H9 (cell line): Measurements from ENCODE around the gene TTC39B. TPM values are rescaled to one million over a fixed set of nuclear protein-coding genes. Genes with fewer than 3 reads are reported as not detected.

ENCODE experiments used
- DNase-seq: peaks from one replicate; pipeline ENCODE4 v3.0.0-alpha.2; 2017
- H2AFZ ChIP-seq: one replicate; pipeline ENCODE4 v1.6.1; 2013; ENCODE audit warnings: mild to moderate bottlenecking, low read length, control low read depth, moderate library complexity
- H2AK5ac ChIP-seq: 2 replicates; pipeline ENCODE4 v1.6.1; 2013; ENCODE audit warnings: low read length, control low read depth, mixed read lengths; ENCODE audit not compliant: insufficient read length
- H2BK120ac ChIP-seq: one replicate; pipeline ENCODE4 v1.6.1; 2013; ENCODE audit warnings: low read depth, mild to moderate bottlenecking, low read length, control low read depth, inconsistent platforms; ENCODE audit not compliant: poor library complexity, severe bottlenecking
- H2BK12ac ChIP-seq: 2 replicates; pipeline ENCODE4 v1.6.1; 2013; ENCODE audit warnings: low read length, control low read depth, mixed read lengths, low read depth; ENCODE audit not compliant: insufficient read length
- H2BK15ac ChIP-seq: 2 replicates; pipeline ENCODE4 v1.6.1; 2013; ENCODE audit warnings: low read depth, low read length, control low read depth
- H2BK20ac ChIP-seq: one replicate; pipeline ENCODE4 v1.6.1; 2013; ENCODE audit warnings: low read depth, mild to moderate bottlenecking, low read length, control low read depth, inconsistent platforms; ENCODE audit not compliant: poor library complexity, severe bottlenecking
- H2BK5ac ChIP-seq: 2 replicates; pipeline ENCODE4 v1.6.1; 2013; ENCODE audit warnings: low read length, control low read depth, mixed read lengths; ENCODE audit not compliant: insufficient read length
- H3K14ac ChIP-seq: 2 replicates; pipeline ENCODE4 v1.6.1; 2013; ENCODE audit warnings: low read length, control low read depth; ENCODE audit not compliant: insufficient read depth
- H3K18ac ChIP-seq: 2 replicates; pipeline ENCODE4 v1.6.1; 2013; ENCODE audit warnings: low read depth, mild to moderate bottlenecking, mixed read lengths, low read length, control low read depth; ENCODE audit not compliant: insufficient read length
- H3K23ac ChIP-seq: 2 replicates; pipeline ENCODE4 v1.6.1; 2013; ENCODE audit warnings: low read length, control low read depth, mixed read lengths, low read depth; ENCODE audit not compliant: insufficient read length
- H3K23me2 ChIP-seq: 2 replicates; pipeline ENCODE4 v1.6.1; 2013; ENCODE audit warnings: low read depth, mild to moderate bottlenecking, mixed read lengths, low read length, control low read depth; ENCODE audit not compliant: insufficient read length, poor library complexity, severe bottlenecking
- H3K27ac ChIP-seq: 2 replicates; pipeline ENCODE4 v1.5.1; 2013; ENCODE audit warnings: low read length, control low read depth, mixed read lengths, low read depth; ENCODE audit not compliant: insufficient read length
- H3K27me3 ChIP-seq: 2 replicates; pipeline ENCODE4 v1.6.1; 2013; ENCODE audit warnings: low read length, control low read depth, inconsistent platforms; ENCODE audit not compliant: insufficient read depth
- H3K4ac ChIP-seq: 2 replicates; pipeline ENCODE4 v1.6.1; 2013; ENCODE audit warnings: low read depth, mild to moderate bottlenecking, control low read depth, inconsistent platforms, low read length, moderate library complexity
- H3K4me1 ChIP-seq: 2 replicates; pipeline ENCODE4 v1.6.1; 2013; ENCODE audit warnings: low read length, control low read depth, inconsistent platforms; ENCODE audit not compliant: insufficient read depth
- H3K4me2 ChIP-seq: 2 replicates; pipeline ENCODE4 v1.6.1; 2013; ENCODE audit warnings: low read length, control low read depth, mixed read lengths; ENCODE audit not compliant: insufficient read length, insufficient read depth
- H3K56ac ChIP-seq: 2 replicates; pipeline ENCODE4 v1.6.1; 2013; ENCODE audit warnings: low read depth, mild to moderate bottlenecking, mixed read lengths, low read length, control low read depth; ENCODE audit not compliant: insufficient read length
- H3K79me1 ChIP-seq: 2 replicates; pipeline ENCODE4 v1.6.1; 2013; ENCODE audit warnings: low read depth, mild to moderate bottlenecking, moderate library complexity, low read length, control low read depth, inconsistent platforms; ENCODE audit not compliant: insufficient read depth, poor library complexity, severe bottlenecking
- H3K79me2 ChIP-seq: 2 replicates; pipeline ENCODE4 v1.6.1; 2013; ENCODE audit warnings: low read length, control low read depth, inconsistent platforms; ENCODE audit not compliant: insufficient read depth
- H3K9ac ChIP-seq: 2 replicates; pipeline ENCODE4 v1.6.1; 2013; ENCODE audit warnings: low read length, control low read depth, mixed read lengths; ENCODE audit not compliant: insufficient read length; ENCODE audit errors: extremely low read depth
- H3K9me3 ChIP-seq: one replicate; pipeline ENCODE4 v1.6.1; 2013; ENCODE audit warnings: low read depth, low read length, inconsistent platforms; ENCODE audit not compliant: control insufficient read depth
- H3T11ph ChIP-seq: one replicate; pipeline ENCODE4 v1.6.1; 2013; ENCODE audit warnings: mild to moderate bottlenecking, low read length, control low read depth, inconsistent platforms
- H4K20me1 ChIP-seq: one replicate; pipeline ENCODE4 v1.6.1; 2013; ENCODE audit not compliant: control insufficient read depth, insufficient read length, insufficient read depth
- H4K5ac ChIP-seq: 2 replicates; pipeline ENCODE4 v1.6.1; 2013; ENCODE audit warnings: low read depth, mild to moderate bottlenecking, mixed read lengths, low read length, control low read depth; ENCODE audit not compliant: insufficient read length
- H4K8ac ChIP-seq: replicated peaks from 2 replicates; pipeline ENCODE4 v1.6.1; 2013; ENCODE audit warnings: low read length, control low read depth, mixed read lengths, low read depth; ENCODE audit not compliant: insufficient read length
- H4K91ac ChIP-seq: 2 replicates; pipeline ENCODE4 v1.6.1; 2013; ENCODE audit warnings: low read depth, mild to moderate bottlenecking, moderate library complexity, mixed read lengths, low read length, control low read depth; ENCODE audit not compliant: insufficient read length
- H3K27ac Mint-ChIP-seq, 3 experiments: 2 replicates in 2 of 3; 3 replicates in 1 of 3; pipeline ENCODE4 v1.8.0; 2020 to 2021; ENCODE audit warnings: mixed read lengths in 3 of 3, mild to moderate bottlenecking in 1 of 3, moderate library complexity in 1 of 3
- H3K27me3 Mint-ChIP-seq: 2 replicates; pipeline ENCODE4 v1.8.0; 2021; ENCODE audit warnings: low read depth, mild to moderate bottlenecking, moderate library complexity, mixed read lengths
- H3K36me3 Mint-ChIP-seq, 3 experiments: 2 replicates in 2 of 3; 3 replicates in 1 of 3; pipeline ENCODE4 v1.8.0; 2020 to 2021; ENCODE audit warnings: low read depth in 3 of 3, mixed read lengths in 3 of 3; ENCODE audit not compliant: insufficient read depth in 1 of 3
- H3K4me1 Mint-ChIP-seq, 2 experiments: 2 replicates each; pipeline ENCODE4 v1.8.0; 2020; ENCODE audit warnings: mixed read lengths in 2 of 2
- H3K4me3 Mint-ChIP-seq, 2 experiments: 2 replicates in 1 of 2; 3 replicates in 1 of 2; pipeline ENCODE4 v1.8.0; 2020 to 2021; ENCODE audit warnings: mild to moderate bottlenecking in 2 of 2, mixed read lengths in 2 of 2, moderate library complexity in 1 of 2
- H3K9me3 Mint-ChIP-seq, 2 experiments: 2 replicates in 1 of 2; 3 replicates in 1 of 2; pipeline ENCODE4 v1.8.0; 2020; ENCODE audit warnings: mild to moderate bottlenecking in 2 of 2, mixed read lengths in 2 of 2, moderate library complexity in 1 of 2
- CTCF ChIP-seq: fragments of 200-600 bp; sonication (generic); conservative IDR thresholded peaks from 3 replicates; pipeline ENCODE4 v1.8.0; 2021; ENCODE audit warnings: antibody characterized with exemption, mild to moderate bottlenecking
- WGBS: extraction: QIAGEN DNeasy Blood & Tissue Kit; methylation state at CpG from one replicate; pipeline ENCODE4 v1.1.7; 2013; ENCODE audit warnings: missing lambda C conversion rate, low lambda C conversion rate, mixed read lengths; ENCODE audit not compliant: insufficient read length; ENCODE audit errors: extremely low coverage; 5-methylcytosine and 5-hydroxymethylcytosine counted together
- total RNA-seq: library from RNA; stranded (reverse); gene quantifications from 2 replicates; pipeline ENCODE4 v1.2.1, GENCODE V29; 2021

Gene TTC39B
- total RNA-seq, 1 experiment from 2014 or later = 8.2 TPM

GRCh38 chr9:15182730-15183129 is 124.3 kb downstream of the TTC39B start:
- H3K4me1 ChIP-seq = no peaks in the 10 kb centered on the region
- no peak overlapping the region for H3K18ac ChIP-seq
- H2BK120ac ChIP-seq = no peak overlapping the region
- no peak overlapping the region for H2AFZ ChIP-seq
- no peak overlapping the region for H3K9ac ChIP-seq
- H2BK5ac ChIP-seq = no peak overlapping the region
- no peaks in the 10 kb centered on the region for H3K79me1 ChIP-seq
- H3K4me2 ChIP-seq = no peak overlapping the region
- H2BK15ac ChIP-seq = no peak overlapping the region
- H3K23me2 ChIP-seq = no peaks in the 10 kb centered on the region
- no peak overlapping the region for H3K23ac ChIP-seq
- H3K4ac ChIP-seq = no peak overlapping the region
- H3K27me3 ChIP-seq = no peaks in the 10 kb centered on the region
- no peak overlapping the region for H2AK5ac ChIP-seq
- H2BK12ac ChIP-seq = no peak overlapping the region
- Mint-ChIP-seq H3K36me3 (peaks cover 4 to 12% (median 5%) of the 10 kb centered on the region in 3 experiments; a peak in 4 of 7 replicates), H3K27ac (no peak overlapping the region), H3K27me3 (no peaks in the 10 kb centered on the region), H3K4me1 (0 out of 4 replicates have a peak, but pooled peaks cover 4 to 7% of the 10 kb centered on the region in 2 experiments), H3K4me3 (no peak overlapping the region), H3K9me3 (no peaks in the 10 kb centered on the region)
- H4K5ac ChIP-seq = no peak overlapping the region
- TF ChIP-seq CTCF = no peak
- H3K9me3 ChIP-seq = no peaks in the 10 kb centered on the region
- no peaks in the 10 kb centered on the region for H4K20me1 ChIP-seq
- no peak overlapping the region for H3T11ph ChIP-seq
- WGBS = no CpG with 5 or more reads among the region's 3 CpGs
- H3K79me2 ChIP-seq = no peaks in the 10 kb centered on the region
- H3K14ac ChIP-seq = no peak overlapping the region
- H4K8ac ChIP-seq = no peak overlapping the region
- no peak overlapping the region for H2BK20ac ChIP-seq
- no peak overlapping the region for H3K56ac ChIP-seq
- H4K91ac ChIP-seq = no peak overlapping the region
- DNase-seq = no peak
- H3K27ac ChIP-seq = no peak overlapping the region
